ENCODE measurements around the gene CNNM2.

DNA sequence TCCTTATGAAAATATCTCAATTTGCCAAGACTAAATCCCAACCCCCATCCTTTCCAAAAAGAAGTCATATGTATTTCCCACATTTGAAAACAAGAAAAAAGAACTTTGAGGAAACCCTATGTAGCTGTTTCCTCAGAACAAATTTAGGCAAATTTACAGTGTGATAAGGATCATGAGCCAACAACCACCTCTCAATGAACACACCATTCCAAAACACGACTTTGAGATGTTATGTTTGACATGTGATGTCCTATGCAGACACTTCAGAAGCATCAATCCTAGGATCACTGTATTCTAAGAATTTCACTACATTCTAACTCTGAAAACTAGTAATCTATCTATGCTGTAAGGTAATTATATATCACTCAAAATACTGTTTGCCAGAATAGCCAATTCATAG is 212.8 kb downstream of the CNNM2 start:
- TF ChIP-seq, protein P1, sequence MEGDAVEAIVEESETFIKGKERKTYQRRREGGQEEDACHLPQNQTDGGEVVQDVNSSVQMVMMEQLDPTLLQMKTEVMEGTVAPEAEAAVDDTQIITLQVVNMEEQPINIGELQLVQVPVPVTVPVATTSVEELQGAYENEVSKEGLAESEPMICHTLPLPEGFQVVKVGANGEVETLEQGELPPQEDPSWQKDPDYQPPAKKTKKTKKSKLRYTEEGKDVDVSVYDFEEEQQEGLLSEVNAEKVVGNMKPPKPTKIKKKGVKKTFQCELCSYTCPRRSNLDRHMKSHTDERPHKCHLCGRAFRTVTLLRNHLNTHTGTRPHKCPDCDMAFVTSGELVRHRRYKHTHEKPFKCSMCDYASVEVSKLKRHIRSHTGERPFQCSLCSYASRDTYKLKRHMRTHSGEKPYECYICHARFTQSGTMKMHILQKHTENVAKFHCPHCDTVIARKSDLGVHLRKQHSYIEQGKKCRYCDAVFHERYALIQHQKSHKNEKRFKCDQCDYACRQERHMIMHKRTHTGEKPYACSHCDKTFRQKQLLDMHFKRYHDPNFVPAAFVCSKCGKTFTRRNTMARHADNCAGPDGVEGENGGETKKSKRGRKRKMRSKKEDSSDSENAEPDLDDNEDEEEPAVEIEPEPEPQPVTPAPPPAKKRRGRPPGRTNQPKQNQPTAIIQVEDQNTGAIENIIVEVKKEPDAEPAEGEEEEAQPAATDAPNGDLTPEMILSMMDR (conservative IDR thresholded peaks at IDR 0.05; ENCODE audit: low read depth, low read length) = no peak
- no peak for TF ChIP-seq EZH2phosphoT487 (IDR thresholded peaks at IDR 0.05; ENCODE audit: borderline replicate concordance, low read length)
